HL-60/S4 treated with retinoic acid at 250 ng/mL for 4 days and 3 days (cell line): ENCODE measurements around the gene DCTN2.
"Not testable (repeated sequence)": the region's sequence is repeated elsewhere in the genome, so short reads cannot be mapped to it uniquely, and the experiment has no call there.

Experiments used
- in situ Hi-C: fragments of 300-500 bp; cut with MboI; formaldehyde crosslinking; loops from 2 replicates; pipeline ENCODE4 v1.7.0; 2022; ENCODE audit warnings: low sequenced_read_pairs

DCTN2 gene

GRCh38 chr12:57517187-57517586 is 29.8 kb downstream of the DCTN2 start:
- in situ Hi-C loops: no loop called here

- in situ Hi-C loops: no loop called here
Observed at GRCh38 chr12:57516617-57517153, 30.3 kb downstream of the DCTN2 start.

- in situ Hi-C loops: no loop called here
Observed at GRCh38 chr12:57515934-57516541, 31.0 kb downstream of the DCTN2 start.

- in situ Hi-C loops: no loop called here
Observed at GRCh38 chr12:57515408-57515933, 31.5 kb downstream of the DCTN2 start.

GRCh38 chr12:57514720-57515407 is 32.1 kb downstream of the DCTN2 start:
- in situ Hi-C loops: no loop called here

- in situ Hi-C loops: not testable (repeated sequence)
Observed at GRCh38 chr12:57514246-57514645, 32.7 kb downstream of the DCTN2 start.

GRCh38 chr12:57513677-57514076 is 33.3 kb downstream of the DCTN2 start:
- in situ Hi-C loops: not testable (repeated sequence)

- in situ Hi-C loops: no loop called here
Observed at GRCh38 chr12:57513266-57513665, 33.7 kb downstream of the DCTN2 start.

GRCh38 chr12:57512665-57513064 is 34.3 kb downstream of the DCTN2 start:
- in situ Hi-C loops: no loop called here

- in situ Hi-C loops: no loop called here
Observed at GRCh38 chr12:57511588-57512325, 35.2 kb downstream of the DCTN2 start.

- in situ Hi-C loops: no loop called here
Observed at GRCh38 chr12:57511161-57511560, 35.8 kb downstream of the DCTN2 start.

GRCh38 chr12:57507796-57508195 is 39.2 kb downstream of the DCTN2 start:
- in situ Hi-C loops: not testable (repeated sequence)

- in situ Hi-C loops: not testable (repeated sequence)
Observed at GRCh38 chr12:57506541-57506940, 40.5 kb downstream of the DCTN2 start.

GRCh38 chr12:57502311-57502969 is 44.6 kb downstream of the DCTN2 start:
- in situ Hi-C loops: not testable (repeated sequence)

GRCh38 chr12:57500213-57500612 is 46.8 kb downstream of the DCTN2 start:
- in situ Hi-C loops: no loop called here

GRCh38 chr12:57498571-57498970 is 48.4 kb downstream of the DCTN2 start:
- in situ Hi-C loops: no loop called here

GRCh38 chr12:57498132-57498502 is 48.9 kb downstream of the DCTN2 start:
- in situ Hi-C loops: no loop called here

- in situ Hi-C loops: no loop called here
Observed at GRCh38 chr12:57497223-57498131, 49.5 kb downstream of the DCTN2 start.

- in situ Hi-C loops: no loop called here
Observed at GRCh38 chr12:57496822-57497221, 50.2 kb downstream of the DCTN2 start.
